Trophoblast cell (in vitro differentiated cells and primary cell): ENCODE results near the gene PRPF6.
A peak's percentile ranks its signal among the peaks of the same experiment; 100 is the strongest.

ENCODE experiments used
- DNase-seq, 2 donors: peaks; one replicate each; pipeline ENCODE4 v3.0.0-alpha.2; 2016
- H2AFZ ChIP-seq: 2 replicates; pipeline ENCODE4 v1.6.1; 2013; ENCODE audit warnings: low read length, moderate library complexity, mild to moderate bottlenecking; ENCODE audit not compliant: insufficient read depth, poor library complexity
- H2AK5ac ChIP-seq: 2 replicates; pipeline ENCODE4 v1.6.1; 2013; ENCODE audit warnings: mild to moderate bottlenecking, low read length
- H2BK120ac ChIP-seq: 2 replicates; pipeline ENCODE4 v1.6.1; 2013; ENCODE audit warnings: low read length, mild to moderate bottlenecking, moderate library complexity; ENCODE audit not compliant: insufficient read depth, poor library complexity
- H2BK12ac ChIP-seq: 2 replicates; pipeline ENCODE4 v1.6.1; 2013; ENCODE audit warnings: mild to moderate bottlenecking, low read length, moderate library complexity
- H2BK5ac ChIP-seq: 2 replicates; pipeline ENCODE4 v1.6.1; 2013; ENCODE audit warnings: low read length, low read depth, moderate library complexity, mild to moderate bottlenecking; ENCODE audit not compliant: poor library complexity
- H3K14ac ChIP-seq: 2 replicates; pipeline ENCODE4 v1.6.1; 2013; ENCODE audit warnings: mild to moderate bottlenecking, low read length
- H3K18ac ChIP-seq: 2 replicates; pipeline ENCODE4 v1.6.1; 2013; ENCODE audit warnings: mild to moderate bottlenecking, low read length
- H3K23ac ChIP-seq: 2 replicates; pipeline ENCODE4 v1.6.1; 2013; ENCODE audit warnings: low read length
- H3K27ac ChIP-seq: 2 replicates; pipeline ENCODE4 v1.5.1; 2013; ENCODE audit warnings: low read depth, mild to moderate bottlenecking, inconsistent platforms, low read length, moderate library complexity
- H3K27me3 ChIP-seq: 2 replicates; pipeline ENCODE4 v1.6.1; 2013; ENCODE audit warnings: inconsistent platforms, mild to moderate bottlenecking, low read length, moderate library complexity; ENCODE audit not compliant: insufficient read depth
- H3K36me3 ChIP-seq, 2 experiments: 1 replicate in 1 of 2; 2 replicates in 1 of 2; pipeline ENCODE4 v1.6.1; 2013; ENCODE audit warnings: low read length in 2 of 2, mild to moderate bottlenecking in 2 of 2, moderate library complexity in 1 of 2; ENCODE audit not compliant: insufficient read depth in 2 of 2, control insufficient read depth in 1 of 2
- H3K4ac ChIP-seq: 2 replicates; pipeline ENCODE4 v1.6.1; 2013; ENCODE audit warnings: low read depth, mild to moderate bottlenecking, low read length, moderate library complexity
- H3K4me1 ChIP-seq, 2 experiments: 1 replicate in 1 of 2; 2 replicates in 1 of 2; pipeline ENCODE4 v1.6.1; 2013; ENCODE audit warnings: low read length in 2 of 2, mild to moderate bottlenecking in 2 of 2, moderate library complexity in 1 of 2; ENCODE audit not compliant: insufficient read depth in 2 of 2, control insufficient read depth in 1 of 2
- H3K4me2 ChIP-seq: 2 replicates; pipeline ENCODE4 v1.6.1; 2013; ENCODE audit warnings: inconsistent platforms, mild to moderate bottlenecking, low read length, moderate library complexity
- H3K4me3 ChIP-seq: 2 replicates; pipeline ENCODE4 v1.5.1; 2013; ENCODE audit warnings: mild to moderate bottlenecking, low read depth, low read length, inconsistent platforms
- H3K79me1 ChIP-seq: one replicate; pipeline ENCODE4 v1.6.1; 2013; ENCODE audit warnings: low read length
- H3K79me2 ChIP-seq: 2 replicates; pipeline ENCODE4 v1.6.1; 2013; ENCODE audit warnings: low read length, mild to moderate bottlenecking; ENCODE audit not compliant: control insufficient read depth, insufficient read depth, poor library complexity
- H3K9ac ChIP-seq: 2 replicates; pipeline ENCODE4 v1.6.1; 2013; ENCODE audit warnings: mild to moderate bottlenecking, low read length
- H3K9me3 ChIP-seq: 2 replicates; pipeline ENCODE4 v1.6.1; 2013; ENCODE audit warnings: low read depth, mild to moderate bottlenecking, control low read depth, inconsistent platforms, low read length; ENCODE audit not compliant: insufficient read depth
- H4K12ac ChIP-seq: 2 replicates; pipeline ENCODE4 v1.6.1; 2013; ENCODE audit warnings: low read depth, mild to moderate bottlenecking, low read length, moderate library complexity
- H4K8ac ChIP-seq: 2 replicates; pipeline ENCODE4 v1.6.1; 2013; ENCODE audit warnings: low read depth, mild to moderate bottlenecking, low read length, moderate library complexity
- H4K91ac ChIP-seq: one replicate; pipeline ENCODE4 v1.6.1; 2013; ENCODE audit warnings: low read depth, mild to moderate bottlenecking, low read length, moderate library complexity
- WGBS: extraction: QIAGEN DNeasy Blood & Tissue Kit; methylation state at CpG from one replicate; pipeline ENCODE4 v1.1.7; 2013; ENCODE audit warnings: missing lambda C conversion rate; ENCODE audit not compliant: insufficient read length, insufficient coverage; ENCODE audit errors: extremely low coverage; 5-methylcytosine and 5-hydroxymethylcytosine counted together

PRPF6 gene

GRCh38 chr20:64032706-64033624, 52.0 kb downstream of the PRPF6 start:
- Histone ChIP-seq H2BK12ac (no peak overlapping the region), H3K79me2 (peaks cover 1% of the 10 kb centered on the region), H2BK120ac (no peak overlapping the region), H4K12ac (no peak overlapping the region), H3K27me3 (no peaks in the 10 kb centered on the region), H2AK5ac (no peak overlapping the region), H3K79me1 (peaks cover 4% of the 10 kb centered on the region), H3K23ac (no peak overlapping the region), H3K4me3 (no peak overlapping the region), H2AFZ (no peak overlapping the region), H3K9ac (no peak overlapping the region), H3K14ac (no peak overlapping the region), H4K91ac (no peak overlapping the region), H3K36me3 (peaks cover 54% of the 10 kb centered on the region in 2 experiments), H3K4me1 (peaks cover 29 to 31% of the 10 kb centered on the region in 2 experiments), H2BK5ac (no peak overlapping the region), H3K27ac (no peak overlapping the region), H4K8ac (no peak overlapping the region), H3K9me3 (no peaks in the 10 kb centered on the region), H3K4ac (no peak overlapping the region), H3K18ac (no peak overlapping the region), H3K4me2 (no peak overlapping the region)
- DNase-seq: no peak
- no CpG with 5 or more reads among the region's 31 CpGs for WGBS

DNA sequence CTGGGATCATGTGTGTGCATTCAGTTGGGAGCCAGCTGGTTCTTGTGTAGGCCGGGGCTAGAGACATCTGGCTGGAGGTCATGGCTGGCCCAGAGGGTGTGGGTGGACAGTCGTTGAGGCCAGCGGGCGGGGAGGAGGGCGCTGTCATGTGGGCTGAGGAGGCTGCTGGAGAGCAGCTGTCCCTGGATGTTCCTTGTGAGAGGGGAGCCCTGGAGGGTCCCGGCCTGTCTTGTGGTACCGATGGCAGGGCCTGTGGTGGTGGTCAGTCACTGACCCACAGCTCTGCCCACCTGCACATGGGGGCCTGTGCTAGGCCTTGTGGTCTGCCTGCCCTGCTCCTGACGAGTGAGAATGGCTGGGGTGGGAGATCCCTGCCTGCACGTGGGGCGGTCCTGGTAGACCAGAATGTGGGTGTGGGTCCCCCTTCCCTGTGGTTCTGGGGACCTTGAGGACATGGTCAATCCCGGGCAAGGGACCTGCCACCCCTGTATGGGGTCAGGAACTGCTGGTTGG, 53.1 kb downstream of the PRPF6 start:
- H3K18ac ChIP-seq: no peak overlapping the region
- H2BK12ac ChIP-seq: no peak overlapping the region
- H2BK120ac ChIP-seq: no peak overlapping the region
- H3K27ac ChIP-seq: no peak overlapping the region
- no peaks in the 10 kb centered on the region for H3K27me3 ChIP-seq
- no peak overlapping the region for H3K4me2 ChIP-seq
- peaks cover 26 to 28% of the 10 kb centered on the region in 2 experiments for H3K4me1 ChIP-seq
- peak overlapping the region; percentile 7 for H3K4me3 ChIP-seq
- no peak overlapping the region for H3K9ac ChIP-seq
- DNase-seq: no peak
- no peak overlapping the region for H2AFZ ChIP-seq
- no peak overlapping the region for H3K14ac ChIP-seq
- peaks cover 45 to 50% of the 10 kb centered on the region in 2 experiments for H3K36me3 ChIP-seq
- H3K4ac ChIP-seq: no peak overlapping the region
- no peak overlapping the region for H4K91ac ChIP-seq
- no peak overlapping the region for H4K8ac ChIP-seq
- H3K9me3 ChIP-seq: no peaks in the 10 kb centered on the region
- no peak overlapping the region for H4K12ac ChIP-seq
- WGBS: no CpG with 5 or more reads among the region's 11 CpGs
- no peak overlapping the region for H3K23ac ChIP-seq
- peaks cover 4% of the 10 kb centered on the region for H3K79me1 ChIP-seq
- no peak overlapping the region for H2BK5ac ChIP-seq
- H2AK5ac ChIP-seq: no peak overlapping the region
- no peaks in the 10 kb centered on the region for H3K79me2 ChIP-seq

- WGBS: no CpG with 5 or more reads among the region's 17 CpGs
- no peak overlapping the region for H2BK12ac ChIP-seq
- H3K18ac ChIP-seq: no peak overlapping the region
- no peak overlapping the region for H3K4me2 ChIP-seq
- no peak overlapping the region for H3K4ac ChIP-seq
- H3K4me1 ChIP-seq: peaks cover 26 to 29% of the 10 kb centered on the region in 2 experiments
- no peak overlapping the region for H2BK5ac ChIP-seq
- DNase-seq: no peak
- no peak overlapping the region for H2AK5ac ChIP-seq
- no peaks in the 10 kb centered on the region for H3K79me2 ChIP-seq
- H3K14ac ChIP-seq: no peak overlapping the region
- no peak overlapping the region for H2BK120ac ChIP-seq
- H2AFZ ChIP-seq: no peak overlapping the region
- H3K27me3 ChIP-seq: no peaks in the 10 kb centered on the region
- no peak overlapping the region for H3K23ac ChIP-seq
- peaks cover 32 to 37% of the 10 kb centered on the region in 2 experiments for H3K36me3 ChIP-seq
- no peak overlapping the region for H4K8ac ChIP-seq
- H3K27ac ChIP-seq: no peak overlapping the region
- peaks cover 4% of the 10 kb centered on the region for H3K79me1 ChIP-seq
- no peak overlapping the region for H3K9ac ChIP-seq
- H4K91ac ChIP-seq: no peak overlapping the region
- H3K4me3 ChIP-seq: no peak overlapping the region
- no peaks in the 10 kb centered on the region for H3K9me3 ChIP-seq
- H4K12ac ChIP-seq: no peak overlapping the region
Observed at GRCh38 chr20:64035066-64035932, 54.4 kb downstream of the PRPF6 start.

DNA sequence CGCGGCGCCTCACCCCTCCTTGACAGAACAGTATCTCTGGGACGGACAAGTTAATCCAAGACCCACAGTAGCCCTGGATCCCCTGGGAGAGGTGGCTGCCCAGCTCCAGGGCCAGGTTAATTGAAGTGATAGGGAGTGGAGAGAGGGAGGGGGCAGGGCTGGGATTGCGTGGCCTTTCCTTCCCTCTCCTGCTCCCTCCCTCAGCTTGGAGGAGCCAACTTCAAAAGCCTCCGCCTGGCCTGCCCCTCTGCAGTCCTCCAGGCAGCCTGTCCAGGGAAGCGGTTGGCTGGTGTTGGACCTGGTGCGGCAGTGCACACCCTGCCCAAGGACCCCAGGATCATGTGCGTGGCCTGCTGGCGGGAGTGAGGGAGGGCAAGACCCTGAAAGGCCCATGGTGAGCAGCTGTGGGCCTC, 55.0 kb downstream of the PRPF6 start, which contains the start of gene C20orf204:
Gene C20orf204, plus strand, starts transcription at position 250 of the 413 bp plus-strand sequence. Its CDS starts 142 bp downstream, at position 392.
- no peak within 1 kb of the TSS for H3K4me3 ChIP-seq
- H4K8ac ChIP-seq: no peak within 1 kb of the TSS
- peaks cover 26 to 29% of the 10 kb centered on the region in 2 experiments for H3K4me1 ChIP-seq
- no peak within 1 kb of the TSS for H2BK12ac ChIP-seq
- H3K27ac ChIP-seq: no peak within 1 kb of the TSS
- no peak for DNase-seq
- H3K9ac ChIP-seq: no peak within 1 kb of the TSS
- H4K12ac ChIP-seq: no peak within 1 kb of the TSS
- peak within 1 kb of the TSS; percentile 22 for H3K18ac ChIP-seq
- no peak within 1 kb of the TSS for H2BK5ac ChIP-seq
- no peak within 1 kb of the TSS for H2BK120ac ChIP-seq
- H2AFZ ChIP-seq: no peak within 1 kb of the TSS
- H3K27me3 ChIP-seq: no peaks in the 10 kb centered on the region
- H4K91ac ChIP-seq: peak within 1 kb of the TSS; percentile 2
- H2AK5ac ChIP-seq: peak within 1 kb of the TSS; percentile 12
- no peak within 1 kb of the TSS for H3K14ac ChIP-seq
- H3K4ac ChIP-seq: no peak within 1 kb of the TSS
- H3K23ac ChIP-seq: no peak within 1 kb of the TSS
- H3K4me2 ChIP-seq: no peak within 1 kb of the TSS
- peaks cover 4% of the 10 kb centered on the region for H3K79me1 ChIP-seq
- WGBS: no CpG with 5 or more reads among the region's 10 CpGs
- peaks cover 28 to 31% of the 10 kb centered on the region in 2 experiments for H3K36me3 ChIP-seq
- H3K79me2 ChIP-seq: no peaks in the 10 kb centered on the region
- no peaks in the 10 kb centered on the region for H3K9me3 ChIP-seq
